T-helper 1 cell treated with Interleukin-12 subunit alpha and Interleukin-12 subunit beta and Interleukin-4 antibody, amounts not matched to agents 30 ng/mL and 1 ng/mL, for 36 hours (primary cell): ENCODE results near the gene PLEKHG7. TPM values are rescaled to one million over a fixed set of nuclear protein-coding genes. Genes with fewer than 3 reads are reported as not detected.

Source experiments
- intact Hi-C: fragments of 100-400 bp; cut with micrococcal nuclease; formaldehyde crosslinking; loops from one replicate; pipeline ENCODE4 v1.15.1; 2024
- total RNA-seq: library from RNA; stranded (reverse); gene quantifications from 2 replicates; pipeline ENCODE4 v1.2.3, GENCODE V29; 2022

Gene PLEKHG7
- total RNA-seq, 1 donor from 2014 or later = not detected

- intact Hi-C loops = no loop called here
Observed at GRCh38 chr12:92706594-92706993, 3.8 kb downstream of the PLEKHG7 start.

GRCh38 chr12:92707926-92708325, 5.1 kb downstream of the PLEKHG7 start:
- intact Hi-C loops = no loop called here

GRCh38 chr12:92715625-92716024, 12.8 kb downstream of the PLEKHG7 start:
- intact Hi-C loops = no loop called here

- intact Hi-C loops = no loop called here
Observed at GRCh38 chr12:92717202-92717601, 14.4 kb downstream of the PLEKHG7 start.

GRCh38 chr12:92718483-92718990, 15.7 kb downstream of the PLEKHG7 start:
- intact Hi-C loops = no loop called here

- intact Hi-C loops = no loop called here
Observed at GRCh38 chr12:92719674-92720073, 16.9 kb downstream of the PLEKHG7 start.

- intact Hi-C loops = no loop called here
Observed at GRCh38 chr12:92721130-92721529, 18.3 kb downstream of the PLEKHG7 start.

- intact Hi-C loops = no loop called here
Observed at GRCh38 chr12:92721656-92722055, 18.9 kb downstream of the PLEKHG7 start.

- intact Hi-C loops = no loop called here
Observed at GRCh38 chr12:92722897-92723296, 20.1 kb downstream of the PLEKHG7 start.

- intact Hi-C loops = no loop called here
Observed at GRCh38 chr12:92726850-92727249, 24.1 kb downstream of the PLEKHG7 start.

- intact Hi-C loops = no loop called here
Observed at GRCh38 chr12:92729773-92730305, 27.1 kb downstream of the PLEKHG7 start.

GRCh38 chr12:92730758-92731157, 28.0 kb downstream of the PLEKHG7 start:
- intact Hi-C loops = no loop called here

- intact Hi-C loops = no loop called here
Observed at GRCh38 chr12:92732216-92732615, 29.4 kb downstream of the PLEKHG7 start.

- intact Hi-C loops = no loop called here
Observed at GRCh38 chr12:92732716-92733115, 29.9 kb downstream of the PLEKHG7 start.

GRCh38 chr12:92733181-92733580, 30.4 kb downstream of the PLEKHG7 start:
- intact Hi-C loops = no loop called here

GRCh38 chr12:92733661-92734060, 30.9 kb downstream of the PLEKHG7 start:
- intact Hi-C loops = no loop called here

- intact Hi-C loops = no loop called here
Observed at GRCh38 chr12:92735131-92735721, 32.4 kb downstream of the PLEKHG7 start.

GRCh38 chr12:92736605-92737004, 33.8 kb downstream of the PLEKHG7 start:
- intact Hi-C loops = no loop called here

GRCh38 chr12:92737855-92738850, 35.4 kb downstream of the PLEKHG7 start:
- intact Hi-C loops = no loop called here

GRCh38 chr12:92739113-92739512, 36.3 kb downstream of the PLEKHG7 start:
- intact Hi-C loops = no loop called here

- intact Hi-C loops = no loop called here
Observed at GRCh38 chr12:92740411-92740810, 37.6 kb downstream of the PLEKHG7 start.

GRCh38 chr12:92743026-92743425, 40.2 kb downstream of the PLEKHG7 start:
- intact Hi-C loops = no loop called here
